ENCODE data around the gene P2RY1. TPM values are rescaled to one million over a fixed set of nuclear protein-coding genes. Genes with fewer than 3 reads are reported as not detected.

The P2RY1 gene
- total RNA-seq, 3 donors from 2014 or later (not counting 1 experiment from before 2014, with no cell fraction given) = 1.0 to 2.0 (median 1.4) TPM

DNA sequence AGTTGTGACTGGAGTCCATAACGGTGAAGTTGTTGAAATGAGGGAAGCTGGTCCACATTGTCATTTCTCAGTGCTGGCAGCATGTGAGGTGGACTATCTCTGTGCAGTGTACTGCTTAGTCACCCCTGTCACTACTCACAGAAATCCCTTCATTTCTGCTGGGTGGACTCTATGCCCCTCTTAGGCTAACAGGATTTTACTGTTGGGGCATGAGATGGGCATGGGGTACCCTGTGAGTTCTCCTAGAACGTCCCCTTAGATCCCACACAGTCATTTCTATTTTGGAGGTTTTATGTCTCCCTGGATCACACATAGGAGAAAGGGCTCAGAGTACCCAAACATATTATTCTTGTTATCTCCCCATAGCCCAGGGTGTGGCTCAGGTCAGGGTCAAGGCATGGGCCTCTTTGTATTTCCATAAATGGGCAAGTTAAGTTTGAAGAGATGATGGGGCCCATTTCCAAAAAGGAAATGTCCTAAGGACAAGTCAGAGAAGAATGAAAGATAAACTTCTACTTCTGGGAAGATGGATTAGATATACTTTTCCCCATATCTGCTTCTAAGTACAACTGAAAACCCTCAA is 15.2 kb downstream of the P2RY1 start:
- TF ChIP-seq, protein P1, sequence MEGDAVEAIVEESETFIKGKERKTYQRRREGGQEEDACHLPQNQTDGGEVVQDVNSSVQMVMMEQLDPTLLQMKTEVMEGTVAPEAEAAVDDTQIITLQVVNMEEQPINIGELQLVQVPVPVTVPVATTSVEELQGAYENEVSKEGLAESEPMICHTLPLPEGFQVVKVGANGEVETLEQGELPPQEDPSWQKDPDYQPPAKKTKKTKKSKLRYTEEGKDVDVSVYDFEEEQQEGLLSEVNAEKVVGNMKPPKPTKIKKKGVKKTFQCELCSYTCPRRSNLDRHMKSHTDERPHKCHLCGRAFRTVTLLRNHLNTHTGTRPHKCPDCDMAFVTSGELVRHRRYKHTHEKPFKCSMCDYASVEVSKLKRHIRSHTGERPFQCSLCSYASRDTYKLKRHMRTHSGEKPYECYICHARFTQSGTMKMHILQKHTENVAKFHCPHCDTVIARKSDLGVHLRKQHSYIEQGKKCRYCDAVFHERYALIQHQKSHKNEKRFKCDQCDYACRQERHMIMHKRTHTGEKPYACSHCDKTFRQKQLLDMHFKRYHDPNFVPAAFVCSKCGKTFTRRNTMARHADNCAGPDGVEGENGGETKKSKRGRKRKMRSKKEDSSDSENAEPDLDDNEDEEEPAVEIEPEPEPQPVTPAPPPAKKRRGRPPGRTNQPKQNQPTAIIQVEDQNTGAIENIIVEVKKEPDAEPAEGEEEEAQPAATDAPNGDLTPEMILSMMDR (IDR thresholded peaks at IDR 0.05) = no peak
- Histone ChIP-seq H3K9me3 (ENCODE audit: control insufficient read depth, insufficient read depth, low read length) (no peaks in the 10 kb centered on the region), H3K27me3 (ENCODE audit: control insufficient read depth, insufficient read depth, low read length) (no peaks in the 10 kb centered on the region), H3K36me3 (ENCODE audit: control insufficient read depth, insufficient read depth, low read length) (no peaks in the 10 kb centered on the region), H3K4me1 (ENCODE audit: control insufficient read depth, insufficient read depth, low read length) (no peaks in the 10 kb centered on the region), H3K4me3 (ENCODE audit: low read length) (no peak overlapping the region), H3K27ac (ENCODE audit: low read length) (no peak overlapping the region)
- Mint-ChIP-seq H3K4me3 (no peak overlapping the region), H3K36me3 (no peaks in the 10 kb centered on the region), H3K27ac (no peak overlapping the region), H3K9me3 (peaks cover 4 to 5% of the 10 kb centered on the region in 2 donors), H3K4me1 (no peaks in the 10 kb centered on the region), H3K27me3 (ENCODE audit: low read depth in 2 of 2) (peaks cover 0 to 6% of the 10 kb centered on the region in 2 donors)
- no peak for ATAC-seq
- 100% methylated on average over 1 of the region's 2 CpGs for WGBS (ENCODE audit: insufficient coverage)
- no peak for DNase-seq
- intact Hi-C loops (cut with micrococcal nuclease) = no loop called here

DNA sequence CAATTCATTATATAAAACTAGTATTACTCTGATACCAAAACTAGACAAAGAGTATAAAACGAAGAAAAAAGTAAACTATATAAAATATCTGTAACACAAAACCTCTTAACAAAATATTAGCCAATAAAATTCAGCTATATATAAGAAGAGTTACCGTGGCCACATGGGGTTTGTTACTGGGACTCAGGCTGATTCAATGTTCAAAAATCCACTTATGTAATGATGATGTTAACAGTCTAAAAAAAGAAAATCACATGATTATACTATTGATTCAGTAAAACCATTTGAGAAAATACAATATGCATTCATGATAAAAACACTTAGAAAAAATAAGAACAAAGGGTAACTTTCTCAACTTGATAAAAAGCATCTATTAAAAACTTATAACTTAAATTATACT is 18.3 kb downstream of the P2RY1 start:
- no peak overlapping the region for H3K4me3 ChIP-seq (ENCODE audit: low read length)
- Mint-ChIP-seq H3K27me3 (ENCODE audit: low read depth in 2 of 2) (peaks cover 0 to 6% of the 10 kb centered on the region in 2 donors), H3K4me1 (no peaks in the 10 kb centered on the region), H3K9me3 (peaks cover 4 to 5% of the 10 kb centered on the region in 2 donors), H3K27ac (no peak overlapping the region), H3K36me3 (no peaks in the 10 kb centered on the region), H3K4me3 (no peak overlapping the region)
- TF ChIP-seq, protein P1 (IDR thresholded peaks at IDR 0.05) = no peak
- H3K9me3 ChIP-seq (ENCODE audit: control insufficient read depth, insufficient read depth, low read length) = no peaks in the 10 kb centered on the region
- WGBS (ENCODE audit: insufficient coverage) = no CpG with 5 or more reads among the region's 2 CpGs
- intact Hi-C loops (cut with micrococcal nuclease) = no loop called here
- no peaks in the 10 kb centered on the region for H3K4me1 ChIP-seq (ENCODE audit: control insufficient read depth, insufficient read depth, low read length)
- ATAC-seq (no peak), DNase-seq (no peak)
- no peak overlapping the region for H3K27ac ChIP-seq (ENCODE audit: low read length)
- no peaks in the 10 kb centered on the region for H3K36me3 ChIP-seq (ENCODE audit: control insufficient read depth, insufficient read depth, low read length)
- H3K27me3 ChIP-seq (ENCODE audit: control insufficient read depth, insufficient read depth, low read length) = no peaks in the 10 kb centered on the region

DNA sequence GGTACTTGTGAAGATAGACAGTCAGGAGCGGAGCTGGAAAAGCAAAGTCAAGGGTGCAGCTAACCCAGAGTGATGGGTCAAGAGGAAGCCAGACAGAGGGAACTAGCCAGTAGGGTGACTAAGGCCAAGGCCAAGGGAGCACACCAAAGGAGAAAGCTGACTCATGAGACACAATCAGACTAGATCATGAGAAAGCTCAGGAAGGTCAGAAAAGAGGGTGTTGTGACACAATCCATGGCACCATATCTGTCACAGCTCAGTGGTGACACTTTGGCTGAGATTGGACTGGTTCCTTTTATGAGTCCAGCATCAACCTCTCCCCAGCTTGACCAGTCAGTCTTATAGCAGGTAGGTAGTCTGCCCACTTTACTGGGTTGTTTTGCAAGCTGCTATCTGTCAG is 22.2 kb downstream of the P2RY1 start:
- intact Hi-C loops (cut with micrococcal nuclease) = no loop called here
- H3K27ac Mint-ChIP-seq = no peak overlapping the region
- peaks cover 0 to 2% of the 10 kb centered on the region in 2 donors for H3K27me3 Mint-ChIP-seq (ENCODE audit: low read depth in 2 of 2)
- Histone ChIP-seq H3K36me3 (ENCODE audit: control insufficient read depth, insufficient read depth, low read length) (no peaks in the 10 kb centered on the region), H3K4me3 (ENCODE audit: low read length) (no peak overlapping the region), H3K27ac (ENCODE audit: low read length) (no peak overlapping the region), H3K4me1 (ENCODE audit: control insufficient read depth, insufficient read depth, low read length) (no peaks in the 10 kb centered on the region), H3K27me3 (ENCODE audit: control insufficient read depth, insufficient read depth, low read length) (no peaks in the 10 kb centered on the region), H3K9me3 (ENCODE audit: control insufficient read depth, insufficient read depth, low read length) (no peaks in the 10 kb centered on the region)
- ATAC-seq (no peak), DNase-seq (no peak)
- no peaks in the 10 kb centered on the region for H3K9me3 Mint-ChIP-seq
- H3K4me1 Mint-ChIP-seq = no peaks in the 10 kb centered on the region
- WGBS (ENCODE audit: insufficient coverage) = 94% methylated on average over 1 of the region's 1 CpG
- TF ChIP-seq, protein P1 (IDR thresholded peaks at IDR 0.05) = no peak
- H3K4me3 Mint-ChIP-seq = no peak overlapping the region
- H3K36me3 Mint-ChIP-seq = no peaks in the 10 kb centered on the region
